ENCODE results near the gene KNCN.

KNCN gene

GRCh38 chr1:46522184-46522968, 29.1 kb downstream of the KNCN start:
- TF ChIP-seq, protein P1, sequence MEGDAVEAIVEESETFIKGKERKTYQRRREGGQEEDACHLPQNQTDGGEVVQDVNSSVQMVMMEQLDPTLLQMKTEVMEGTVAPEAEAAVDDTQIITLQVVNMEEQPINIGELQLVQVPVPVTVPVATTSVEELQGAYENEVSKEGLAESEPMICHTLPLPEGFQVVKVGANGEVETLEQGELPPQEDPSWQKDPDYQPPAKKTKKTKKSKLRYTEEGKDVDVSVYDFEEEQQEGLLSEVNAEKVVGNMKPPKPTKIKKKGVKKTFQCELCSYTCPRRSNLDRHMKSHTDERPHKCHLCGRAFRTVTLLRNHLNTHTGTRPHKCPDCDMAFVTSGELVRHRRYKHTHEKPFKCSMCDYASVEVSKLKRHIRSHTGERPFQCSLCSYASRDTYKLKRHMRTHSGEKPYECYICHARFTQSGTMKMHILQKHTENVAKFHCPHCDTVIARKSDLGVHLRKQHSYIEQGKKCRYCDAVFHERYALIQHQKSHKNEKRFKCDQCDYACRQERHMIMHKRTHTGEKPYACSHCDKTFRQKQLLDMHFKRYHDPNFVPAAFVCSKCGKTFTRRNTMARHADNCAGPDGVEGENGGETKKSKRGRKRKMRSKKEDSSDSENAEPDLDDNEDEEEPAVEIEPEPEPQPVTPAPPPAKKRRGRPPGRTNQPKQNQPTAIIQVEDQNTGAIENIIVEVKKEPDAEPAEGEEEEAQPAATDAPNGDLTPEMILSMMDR (IDR thresholded peaks at IDR 0.05; ENCODE audit: low read depth, low read length, missing control alignments) = no peak
- no peak for DNase-seq (ENCODE audit: extremely low read depth, low read depth)
- no peak overlapping the region for H3K4me3 ChIP-seq (replicated peaks; ENCODE audit: low read depth, low read length)

DNA sequence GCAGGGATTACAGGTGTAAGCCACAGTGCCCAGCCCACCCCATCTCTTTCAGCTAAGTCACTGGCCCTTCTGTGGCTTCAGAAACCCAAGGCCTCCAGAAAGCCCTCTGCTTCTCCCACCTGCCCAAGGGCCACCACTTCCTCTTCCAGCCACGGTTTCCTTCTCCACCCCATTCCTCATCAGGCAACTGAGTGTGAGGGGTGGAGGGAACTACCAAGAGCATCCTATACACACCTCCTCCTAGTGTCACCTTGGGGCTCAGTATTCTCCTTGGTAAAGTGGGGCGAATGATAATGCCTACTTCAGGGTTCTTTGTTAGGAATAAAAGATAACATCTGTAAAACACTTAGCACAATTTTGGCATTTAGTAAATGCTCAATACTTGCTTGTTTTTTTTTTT, 30.0 kb downstream of the KNCN start:
- no peak for DNase-seq (ENCODE audit: extremely low read depth, low read depth)
- H3K4me3 ChIP-seq (replicated peaks; ENCODE audit: low read depth, low read length) = no peak overlapping the region
- TF ChIP-seq, protein P1 (IDR thresholded peaks at IDR 0.05; ENCODE audit: low read depth, low read length, missing control alignments) = no peak

DNA sequence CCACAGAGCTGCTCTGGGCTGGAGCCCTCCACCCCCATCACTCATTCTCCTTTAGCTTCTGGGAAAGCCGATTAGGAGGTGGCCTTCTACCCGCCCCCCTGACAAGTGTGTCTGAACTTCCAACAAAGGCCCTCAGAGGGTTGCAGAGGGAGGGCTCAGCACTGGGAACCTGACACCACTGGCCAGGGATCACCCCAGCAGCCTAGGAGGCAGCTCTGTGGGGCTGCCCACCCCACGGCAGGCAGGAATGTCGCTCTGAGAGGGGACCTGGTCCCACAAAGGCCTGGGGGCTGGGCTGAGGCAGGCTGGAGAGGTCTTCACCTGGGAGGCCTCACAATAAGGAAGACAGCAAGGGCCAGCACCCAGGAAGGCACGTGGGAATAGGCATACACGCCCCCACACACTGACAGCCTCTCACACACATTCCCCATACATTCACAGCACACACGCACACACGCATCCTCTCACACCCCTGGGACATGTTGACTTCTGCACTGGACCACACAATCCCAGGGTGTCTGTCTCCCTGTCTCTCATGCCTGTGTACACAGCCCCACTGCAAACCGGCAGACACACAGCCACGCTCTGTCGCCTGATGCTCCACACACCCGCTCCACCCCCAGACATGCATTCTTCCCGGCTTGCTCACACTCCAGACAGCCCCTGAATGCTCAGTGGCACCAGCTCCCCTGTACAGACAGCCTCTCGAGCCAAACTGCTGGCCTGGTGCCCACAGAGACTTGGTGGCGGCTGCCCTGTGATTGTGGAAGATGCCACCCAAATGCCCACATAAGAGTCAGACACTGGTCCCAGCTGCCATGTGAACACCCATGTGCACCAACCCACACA, 31.2 kb downstream of the KNCN start:
- no peak for DNase-seq (ENCODE audit: extremely low read depth, low read depth)
- TF ChIP-seq, protein P1 (IDR thresholded peaks at IDR 0.05; ENCODE audit: low read depth, low read length, missing control alignments) = no peak
- H3K4me3 ChIP-seq (replicated peaks; ENCODE audit: low read depth, low read length) = no peak overlapping the region

- no peak for DNase-seq (ENCODE audit: extremely low read depth, low read depth)
- H3K4me3 ChIP-seq (replicated peaks; ENCODE audit: low read depth, low read length) = no peak overlapping the region
- TF ChIP-seq, protein P1 (IDR thresholded peaks at IDR 0.05; ENCODE audit: low read depth, low read length, missing control alignments) = no peak
These were observed 32.2 kb downstream of the KNCN start for GRCh38 chr1:46519209-46519608.

DNA sequence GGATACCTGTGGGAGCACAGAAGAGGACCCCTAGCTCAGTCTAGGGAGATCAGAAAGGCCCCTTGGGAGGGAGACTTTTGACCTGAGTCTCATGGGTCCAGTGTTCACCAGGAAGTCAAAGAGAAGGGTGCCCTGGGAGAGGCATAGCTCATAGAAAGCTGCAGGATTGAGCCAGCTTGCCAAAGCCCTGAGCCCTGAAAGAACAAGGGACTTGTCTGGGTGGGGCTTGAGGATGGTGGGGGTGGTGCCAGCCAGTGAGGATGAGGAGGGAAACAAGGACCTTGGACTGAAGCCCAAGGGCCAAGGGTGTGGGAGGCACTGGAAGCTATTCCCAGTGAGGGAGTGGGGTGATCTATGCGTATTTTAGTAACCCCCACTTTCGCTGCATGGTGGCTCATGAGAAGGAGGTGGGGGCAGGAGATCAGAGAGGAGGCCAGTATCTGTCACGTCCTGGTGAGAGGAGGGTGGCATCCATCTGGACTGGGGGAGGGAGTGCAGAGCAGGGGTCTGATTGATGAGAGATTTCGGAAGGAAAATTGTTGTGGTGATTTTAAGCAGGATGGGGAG, 33.4 kb downstream of the KNCN start:
- no peak overlapping the region for H3K4me3 ChIP-seq (replicated peaks; ENCODE audit: low read depth, low read length)
- TF ChIP-seq, protein P1 (IDR thresholded peaks at IDR 0.05; ENCODE audit: low read depth, low read length, missing control alignments) = no peak
- no peak for DNase-seq (ENCODE audit: extremely low read depth, low read depth)

GRCh38 chr1:46517010-46517600, 34.3 kb downstream of the KNCN start:
- H3K4me3 ChIP-seq (replicated peaks; ENCODE audit: low read depth, low read length) = no peak overlapping the region
- TF ChIP-seq, protein P1 (IDR thresholded peaks at IDR 0.05; ENCODE audit: low read depth, low read length, missing control alignments) = no peak
- no peak for DNase-seq (ENCODE audit: extremely low read depth, low read depth)

All from HFF-Myc (cell line).